Effector memory CD8-positive, alpha-beta T cell (primary cell): ENCODE results near the gene GRK5.
A peak's percentile ranks its signal among the peaks of the same experiment; 100 is the strongest.

Source experiments
- ATAC-seq: fragments of 150-1000 bp; cut with Tn5 transposase; replicated peaks from 2 replicates; pipeline ENCODE4 v1.10.0; 2021; ENCODE audit warnings: mild to moderate bottlenecking, moderate library complexity
- DNase-seq, 3 experiments: peaks; one replicate each; pipeline ENCODE4 v3.0.0; 2021
- H3K27ac Mint-ChIP-seq, 2 donors: one replicate each; pipeline ENCODE4 v1.8.0; 2022; ENCODE audit warnings: mild to moderate bottlenecking in 2 of 2, mixed read lengths in 2 of 2, moderate library complexity in 2 of 2
- H3K27me3 Mint-ChIP-seq, 2 donors: one replicate each; pipeline ENCODE4 v1.8.0; 2022; ENCODE audit warnings: mixed read lengths in 2 of 2
- H3K36me3 Mint-ChIP-seq: one replicate; pipeline ENCODE4 v1.8.0; 2022; ENCODE audit warnings: mild to moderate bottlenecking, moderate library complexity, mixed read lengths; ENCODE audit not compliant: insufficient read depth
- H3K4me1 Mint-ChIP-seq, 2 donors: one replicate each; pipeline ENCODE4 v1.8.0; 2022; ENCODE audit warnings: low read depth in 2 of 2, mixed read lengths in 2 of 2
- H3K4me3 Mint-ChIP-seq, 2 donors: one replicate each; pipeline ENCODE4 v1.8.0; 2022; ENCODE audit warnings: mild to moderate bottlenecking in 2 of 2, mixed read lengths in 2 of 2, moderate library complexity in 2 of 2
- H3K9me3 Mint-ChIP-seq, 2 donors: one replicate each; pipeline ENCODE4 v1.8.0; 2022; ENCODE audit warnings: mixed read lengths in 2 of 2

GRK5 gene

DNA sequence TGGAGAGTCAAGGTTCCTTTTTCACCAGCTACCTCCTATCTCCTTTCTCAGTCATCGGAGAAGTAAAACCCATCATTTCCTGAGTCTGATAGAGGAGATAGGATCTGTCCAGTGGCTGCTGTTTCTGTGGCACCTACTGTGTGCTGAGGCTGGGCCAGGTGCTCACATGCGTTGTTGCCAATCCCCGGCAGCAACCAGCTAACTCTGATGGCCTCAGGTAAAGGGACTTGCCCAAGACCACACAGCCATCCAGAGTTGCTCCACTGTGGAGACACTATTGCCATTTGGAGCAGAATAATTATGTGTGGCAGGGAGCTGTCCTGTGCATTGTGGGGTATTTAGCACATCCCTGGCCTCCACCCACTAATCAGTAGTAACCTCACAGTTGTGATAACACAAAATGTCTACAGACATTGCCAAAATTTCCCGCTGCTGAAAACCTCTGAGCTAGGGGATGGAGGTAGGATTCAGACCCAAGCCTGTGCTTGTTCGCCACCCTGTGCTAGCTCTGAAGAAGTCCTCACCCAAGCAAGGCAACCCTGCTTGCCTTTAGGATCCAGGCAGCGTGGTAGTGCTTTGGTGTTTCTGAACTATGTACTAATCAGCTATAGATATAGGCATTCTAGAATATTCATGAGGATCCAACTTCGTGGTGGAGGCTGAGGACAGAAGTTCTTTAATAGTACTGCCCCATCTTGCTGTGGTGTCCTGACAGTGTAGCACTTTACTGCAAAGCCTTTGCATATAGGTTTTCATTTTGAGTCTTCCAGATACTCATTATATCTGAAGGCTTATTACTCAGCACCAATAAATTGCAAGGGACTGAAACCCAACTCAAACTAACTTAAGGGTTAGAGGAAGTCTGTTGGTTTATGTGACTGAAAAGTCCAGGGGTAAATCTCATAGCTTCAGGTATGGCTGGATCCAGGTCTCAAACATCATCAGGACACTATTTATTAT lies 164.6 kb downstream of the GRK5 start:
- Mint-ChIP-seq H3K4me3 (no peak overlapping the region), H3K27ac (peak overlapping the region in 1 of 2 donors; percentile 87)

DNA sequence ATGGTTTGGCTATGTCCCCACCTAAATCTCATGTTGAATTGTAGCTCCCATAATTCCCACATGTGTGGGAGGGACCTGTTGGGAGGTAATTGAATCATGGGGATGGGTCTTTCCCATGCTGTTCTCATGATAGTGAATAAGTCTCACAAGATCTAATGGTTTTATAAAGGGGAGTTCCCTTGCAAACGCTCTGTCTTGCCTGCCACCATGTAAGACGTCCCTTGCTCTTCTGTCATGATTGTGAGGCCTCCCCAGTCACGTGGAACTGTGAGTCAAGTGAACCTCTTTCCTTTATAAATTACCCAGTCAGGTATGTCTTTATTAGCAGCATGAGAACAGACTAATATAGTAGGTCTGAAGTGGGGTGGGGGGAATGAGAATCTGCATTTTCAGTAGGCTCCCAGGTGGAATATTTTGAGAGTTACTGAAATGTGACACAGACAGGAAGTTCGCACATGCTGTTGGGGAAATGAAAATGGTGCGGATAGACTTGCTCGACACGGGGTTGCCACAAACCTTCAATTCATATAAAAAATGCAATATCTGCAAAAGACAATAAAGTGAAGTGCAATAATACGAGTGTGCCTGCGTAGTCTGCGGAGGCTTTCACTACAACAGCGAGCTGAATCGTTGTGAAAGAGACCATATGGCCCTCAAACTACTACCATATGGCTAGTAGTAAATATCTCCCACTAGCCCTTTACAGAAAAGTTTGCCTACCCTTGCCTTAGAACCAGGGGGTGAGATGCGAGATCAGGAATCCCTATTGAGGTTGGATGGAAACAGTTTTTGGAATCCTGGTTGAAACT lies 166.1 kb downstream of the GRK5 start:
- H3K27ac Mint-ChIP-seq = peak overlapping the region in 1 of 2 donors; percentile 10
- H3K4me3 Mint-ChIP-seq = no peak overlapping the region
- ATAC-seq (no peak), DNase-seq (no peak)
- no peaks in the 10 kb centered on the region for H3K27me3 Mint-ChIP-seq
- H3K4me1 Mint-ChIP-seq = peaks cover 16 to 24% of the 10 kb centered on the region in 2 donors
- no peaks in the 10 kb centered on the region for H3K36me3 Mint-ChIP-seq
- H3K9me3 Mint-ChIP-seq = no peaks in the 10 kb centered on the region

More for the DNA sequence above, 164.6 kb downstream of the GRK5 start:
- H3K9me3 Mint-ChIP-seq = no peaks in the 10 kb centered on the region
- no peaks in the 10 kb centered on the region for H3K27me3 Mint-ChIP-seq
- DNase-seq (no peak), ATAC-seq (no peak)
- H3K36me3 Mint-ChIP-seq = no peaks in the 10 kb centered on the region
- H3K4me1 Mint-ChIP-seq = peaks cover 16 to 24% of the 10 kb centered on the region in 2 donors

DNA sequence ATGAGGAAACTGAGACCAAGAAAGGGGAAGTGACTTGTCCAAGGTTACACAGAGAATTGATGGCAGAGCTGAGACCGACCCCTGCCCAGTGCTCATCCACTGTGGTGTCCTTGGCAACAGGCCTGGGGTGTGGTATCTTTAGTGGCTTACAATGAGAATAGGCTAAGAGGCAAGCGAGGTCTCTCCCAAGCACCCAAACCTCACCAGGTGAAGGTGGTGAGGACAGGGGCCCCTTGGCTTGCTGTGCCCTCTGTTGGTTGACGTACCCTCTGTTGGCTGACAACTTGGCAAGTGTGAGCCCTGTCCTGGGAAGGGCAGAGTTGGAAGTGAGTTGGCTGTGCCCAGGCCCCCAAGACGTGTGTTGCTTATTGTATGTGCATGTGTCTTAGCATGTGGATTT lies 166.9 kb downstream of the GRK5 start:
- no peak for DNase-seq
- H3K4me1 Mint-ChIP-seq = peaks cover 16 to 24% of the 10 kb centered on the region in 2 donors
- H3K4me3 Mint-ChIP-seq = no peak overlapping the region
- H3K36me3 Mint-ChIP-seq = no peaks in the 10 kb centered on the region
- H3K27ac Mint-ChIP-seq = no peak overlapping the region
- H3K9me3 Mint-ChIP-seq = no peaks in the 10 kb centered on the region
- ATAC-seq = no peak
- H3K27me3 Mint-ChIP-seq = no peaks in the 10 kb centered on the region

DNA sequence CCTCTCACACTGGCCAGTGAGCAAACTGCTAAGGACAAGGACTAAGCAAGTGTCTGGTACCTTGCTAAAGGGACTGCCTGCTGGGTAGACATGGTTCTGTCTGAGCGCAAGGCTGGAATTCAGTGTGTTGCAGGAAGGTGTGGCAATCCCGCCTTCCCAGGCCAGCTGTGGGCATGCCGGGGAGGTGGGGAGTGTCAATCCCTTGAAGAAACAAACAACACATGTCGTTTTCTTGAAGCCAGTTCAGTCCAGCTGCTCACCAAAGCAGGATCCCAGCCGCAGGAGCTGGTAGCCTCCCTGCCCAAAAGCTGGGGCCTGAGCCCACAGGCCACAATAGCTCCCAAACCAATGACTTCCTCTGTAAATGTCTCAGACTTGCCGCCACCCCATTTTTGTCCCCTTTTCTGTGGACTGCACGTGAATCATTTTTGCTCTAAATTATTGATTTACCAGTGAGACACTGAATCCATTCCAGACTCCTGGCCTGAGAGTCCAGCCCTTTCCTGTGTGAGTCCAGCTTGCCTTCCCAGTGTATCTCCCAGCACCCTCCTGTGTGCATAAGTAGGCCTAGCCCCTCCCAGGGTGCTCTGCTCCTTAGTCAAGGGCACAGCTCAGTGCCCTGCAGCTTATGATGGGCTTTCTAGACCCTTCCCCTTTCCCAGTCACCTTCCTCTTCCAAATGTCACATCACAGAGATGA lies 168.4 kb downstream of the GRK5 start:
- Mint-ChIP-seq H3K4me1 (peaks cover 12 to 19% of the 10 kb centered on the region in 2 donors), H3K9me3 (no peaks in the 10 kb centered on the region), H3K27ac (peak overlapping the region; percentile 60 to 73), H3K36me3 (no peaks in the 10 kb centered on the region), H3K27me3 (no peaks in the 10 kb centered on the region), H3K4me3 (no peak overlapping the region)
- ATAC-seq (no peak), DNase-seq (no peak)

DNA sequence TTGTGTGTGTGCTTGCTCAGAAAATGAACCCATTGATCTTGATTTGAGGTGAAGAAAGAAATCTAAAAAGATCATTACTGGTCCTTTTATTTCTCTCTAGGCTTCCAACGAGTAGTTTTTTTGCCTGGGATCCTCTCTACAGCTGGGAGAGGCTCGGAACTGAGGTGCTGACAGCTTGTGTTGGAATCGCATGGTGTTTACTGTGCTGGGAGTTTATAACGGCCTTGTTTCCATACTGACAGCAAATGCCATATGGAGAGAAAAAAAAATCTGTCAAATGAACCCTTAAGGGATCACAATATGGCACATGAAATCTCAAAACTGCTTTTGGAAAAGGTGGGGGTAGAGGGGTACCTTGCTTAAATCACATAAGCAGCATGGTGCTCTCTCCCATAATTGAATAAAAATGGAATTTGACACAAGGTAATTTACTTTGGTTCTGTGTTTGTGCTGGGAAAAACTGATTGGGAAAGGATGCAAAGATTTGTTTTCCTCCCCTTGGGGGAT lies 170.1 kb downstream of the GRK5 start:
- Mint-ChIP-seq H3K36me3 (no peaks in the 10 kb centered on the region), H3K27me3 (no peaks in the 10 kb centered on the region), H3K4me3 (no peak overlapping the region), H3K4me1 (peaks cover 12 to 21% of the 10 kb centered on the region in 2 donors), H3K9me3 (no peaks in the 10 kb centered on the region), H3K27ac (no peak overlapping the region)
- ATAC-seq (no peak), DNase-seq (no peak)

DNA sequence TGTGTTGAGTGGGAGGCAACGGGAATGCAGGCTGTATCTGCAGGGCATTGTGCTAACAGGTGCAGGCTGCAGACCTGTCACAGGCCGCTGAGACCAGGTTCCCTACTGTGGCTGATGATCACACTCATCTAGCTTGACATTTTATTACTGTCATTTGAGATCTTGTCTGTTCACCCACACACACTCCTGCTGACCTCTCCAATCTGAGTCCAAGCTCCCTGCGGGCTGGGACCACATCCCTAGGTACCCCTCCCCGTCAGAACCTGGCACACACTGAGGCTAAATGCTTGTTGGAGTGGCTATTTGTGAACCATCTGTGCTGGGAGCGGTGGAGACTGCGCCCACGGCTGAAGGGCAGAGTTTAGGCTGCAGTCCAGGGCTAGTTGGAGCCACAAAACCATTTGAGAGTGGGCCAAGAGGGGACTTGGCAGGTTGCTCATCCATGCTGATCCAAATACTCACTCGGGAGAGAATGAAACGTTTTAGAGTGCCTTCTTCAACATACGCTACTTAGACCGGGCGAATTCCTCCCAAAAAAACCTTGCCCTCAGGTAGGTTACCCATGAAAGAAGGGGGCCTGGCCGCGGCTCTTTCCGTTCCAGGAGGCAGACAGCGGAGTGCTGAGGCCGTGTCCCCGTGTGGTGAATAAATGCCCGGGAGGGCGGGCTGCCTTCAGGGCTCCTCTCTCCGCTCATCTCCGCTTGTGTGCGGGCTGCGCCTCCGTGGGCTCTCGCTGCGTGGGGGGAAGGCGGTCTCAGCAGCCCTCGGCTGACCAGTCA lies 170.8 kb downstream of the GRK5 start:
- H3K4me1 Mint-ChIP-seq = peaks cover 14 to 27% of the 10 kb centered on the region in 2 donors
- no peak overlapping the region for H3K27ac Mint-ChIP-seq
- ATAC-seq (no peak), DNase-seq (no peak)
- H3K27me3 Mint-ChIP-seq = no peaks in the 10 kb centered on the region
- no peaks in the 10 kb centered on the region for H3K36me3 Mint-ChIP-seq
- H3K4me3 Mint-ChIP-seq = no peak overlapping the region
- H3K9me3 Mint-ChIP-seq = no peaks in the 10 kb centered on the region

DNA sequence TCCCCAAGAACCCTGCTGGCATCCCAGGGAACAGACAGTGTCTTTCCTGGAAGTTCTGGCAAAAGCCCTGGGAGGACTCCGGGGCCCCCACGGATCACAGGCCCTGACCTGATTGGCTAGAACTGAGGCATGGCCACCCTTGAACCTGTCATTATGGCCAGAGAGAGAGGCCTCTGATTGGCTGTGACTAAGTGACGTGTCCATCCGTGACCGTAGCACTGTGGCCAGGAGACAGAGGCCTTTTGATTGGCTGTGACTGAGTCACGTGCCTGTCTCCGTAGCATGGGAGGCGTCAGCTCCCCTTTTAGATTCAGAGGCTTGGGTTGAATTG lies 171.3 kb downstream of the GRK5 start:
- Mint-ChIP-seq H3K36me3 (no peaks in the 10 kb centered on the region), H3K27me3 (no peaks in the 10 kb centered on the region), H3K4me1 (peaks cover 19 to 33% of the 10 kb centered on the region in 2 donors), H3K4me3 (no peak overlapping the region), H3K27ac (no peak overlapping the region), H3K9me3 (no peaks in the 10 kb centered on the region)
- DNase-seq (no peak), ATAC-seq (no peak)

DNA sequence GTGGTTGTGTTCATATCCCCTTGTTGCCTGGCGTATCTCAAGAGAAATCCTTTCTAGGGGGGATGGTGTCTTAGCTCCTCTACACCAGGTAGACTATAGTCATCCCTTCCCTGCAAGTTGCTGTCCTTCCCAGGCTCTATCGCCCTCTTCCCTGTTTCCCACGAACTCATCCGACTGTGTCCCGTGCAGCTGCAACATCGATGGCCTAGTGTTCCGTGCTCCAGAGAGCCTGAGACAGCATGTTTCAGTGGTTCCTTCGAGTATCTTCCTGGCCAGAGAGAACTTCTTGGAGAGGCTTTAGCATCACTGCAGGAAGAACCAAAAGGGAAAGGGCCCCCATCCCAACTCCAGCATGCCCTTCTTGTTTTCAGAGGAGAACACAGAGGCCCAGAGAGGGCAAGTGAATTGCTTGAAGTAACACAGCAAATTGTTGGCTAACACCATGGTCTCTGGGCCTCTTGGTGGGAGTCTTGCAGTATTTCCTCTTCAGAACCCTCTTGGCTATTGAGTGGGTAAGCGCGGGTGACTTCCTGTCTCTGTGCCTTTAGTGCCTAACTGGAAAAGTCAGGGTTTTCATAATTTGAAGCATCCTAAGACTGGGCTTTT lies 172.2 kb downstream of the GRK5 start:
- H3K36me3 Mint-ChIP-seq = no peaks in the 10 kb centered on the region
- H3K4me3 Mint-ChIP-seq = no peak overlapping the region
- peaks cover 28 to 38% of the 10 kb centered on the region in 2 donors for H3K4me1 Mint-ChIP-seq
- H3K27ac Mint-ChIP-seq = peak overlapping the region in 1 of 2 donors; percentile 64
- no peaks in the 10 kb centered on the region for H3K9me3 Mint-ChIP-seq
- no peaks in the 10 kb centered on the region for H3K27me3 Mint-ChIP-seq
- DNase-seq (no peak), ATAC-seq (no peak)

DNA sequence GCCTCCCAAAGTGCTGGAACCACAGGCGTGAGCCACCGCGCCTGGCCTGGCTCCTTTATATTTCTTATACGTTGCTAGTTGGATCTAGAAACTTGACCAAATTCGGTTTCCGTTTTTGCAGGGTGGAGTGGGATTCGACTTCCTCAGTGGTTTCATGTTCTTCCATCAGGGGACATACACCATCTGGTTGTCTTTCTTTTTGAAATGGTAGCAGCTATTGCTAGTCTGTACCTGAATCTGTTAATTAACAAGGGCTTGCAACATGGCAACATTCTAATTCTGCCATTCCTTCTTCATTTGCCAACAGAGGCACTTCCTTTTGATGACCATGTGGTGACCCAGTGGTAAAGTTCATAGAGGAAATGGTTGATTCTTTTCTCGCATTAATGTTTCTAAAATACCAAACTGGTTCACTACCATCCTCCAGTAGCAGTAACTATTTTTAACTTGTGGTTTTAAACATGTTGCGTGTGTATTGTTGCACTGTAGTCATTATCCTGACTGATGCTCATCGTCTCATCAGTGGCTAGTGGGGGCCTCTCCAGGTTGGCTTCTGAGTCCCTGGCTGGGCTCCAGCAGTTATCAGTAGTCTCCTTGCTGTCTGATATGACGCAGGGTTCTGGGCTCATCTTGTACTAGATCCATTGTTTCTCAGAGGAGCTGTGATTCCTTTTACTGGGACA lies 175.9 kb downstream of the GRK5 start:
- peaks cover 22 to 27% of the 10 kb centered on the region in 2 donors for H3K4me1 Mint-ChIP-seq
- DNase-seq = no peak
- peak overlapping the region in 1 of 2 donors; percentile 40 for H3K4me3 Mint-ChIP-seq
- H3K27ac Mint-ChIP-seq = peak overlapping the region; percentile 81 to 88
- H3K9me3 Mint-ChIP-seq = no peaks in the 10 kb centered on the region
- ATAC-seq = peak; percentile 59
- no peaks in the 10 kb centered on the region for H3K27me3 Mint-ChIP-seq
- no peaks in the 10 kb centered on the region for H3K36me3 Mint-ChIP-seq

DNA sequence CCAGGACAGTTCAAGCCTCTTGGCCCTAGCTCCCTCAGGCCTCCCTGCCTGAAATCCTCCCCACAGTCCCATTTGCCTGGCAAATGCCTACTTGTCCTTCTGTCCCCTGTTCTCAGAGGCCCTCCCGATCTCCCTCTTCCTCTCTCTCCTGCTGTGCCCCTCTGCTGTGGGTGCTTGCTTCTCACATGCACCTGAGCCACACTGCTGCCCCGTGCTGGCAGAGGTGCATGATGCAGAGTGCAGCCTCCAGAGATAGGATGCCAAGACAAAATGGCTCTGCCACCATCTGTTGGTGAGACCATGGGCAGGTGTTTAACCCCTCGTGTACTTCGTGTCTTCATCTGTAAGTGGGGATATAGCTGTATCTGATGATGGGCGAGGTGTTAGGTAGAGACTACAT lies 176.8 kb downstream of the GRK5 start:
- no peak overlapping the region for H3K4me3 Mint-ChIP-seq
- no peaks in the 10 kb centered on the region for H3K36me3 Mint-ChIP-seq
- H3K27ac Mint-ChIP-seq = peak overlapping the region; percentile 81 to 88

DNA sequence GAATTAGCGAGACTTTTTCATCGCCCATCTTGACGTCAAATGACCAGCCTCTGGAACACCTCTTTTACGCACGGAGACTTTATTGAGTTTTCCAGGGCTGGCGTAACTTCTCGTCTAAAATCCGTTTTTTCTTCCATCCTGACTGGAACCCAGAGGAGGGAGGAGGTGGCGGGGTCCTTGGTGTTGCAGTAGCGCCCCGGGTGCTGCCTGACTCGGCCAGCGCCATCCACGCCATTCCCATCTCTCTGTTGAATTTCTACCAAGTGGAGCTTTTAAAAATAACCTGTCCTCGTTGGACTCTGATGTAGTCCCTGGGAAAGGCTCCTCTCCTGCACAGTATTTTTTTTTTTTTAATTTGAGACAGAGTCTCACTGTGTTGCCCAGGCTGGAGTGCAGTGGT lies 179.3 kb downstream of the GRK5 start:
- Mint-ChIP-seq H3K4me1 (peaks cover 16 to 27% of the 10 kb centered on the region in 2 donors), H3K27ac (no peak overlapping the region), H3K4me3 (no peak overlapping the region), H3K36me3 (no peaks in the 10 kb centered on the region), H3K27me3 (no peaks in the 10 kb centered on the region), H3K9me3 (no peaks in the 10 kb centered on the region)
- DNase-seq (no peak), ATAC-seq (no peak)

More for the DNA sequence above, 176.8 kb downstream of the GRK5 start:
- DNase-seq = no peak
- no peak for ATAC-seq
- no peaks in the 10 kb centered on the region for H3K9me3 Mint-ChIP-seq
- H3K27me3 Mint-ChIP-seq = no peaks in the 10 kb centered on the region
- peaks cover 22 to 27% of the 10 kb centered on the region in 2 donors for H3K4me1 Mint-ChIP-seq

DNA sequence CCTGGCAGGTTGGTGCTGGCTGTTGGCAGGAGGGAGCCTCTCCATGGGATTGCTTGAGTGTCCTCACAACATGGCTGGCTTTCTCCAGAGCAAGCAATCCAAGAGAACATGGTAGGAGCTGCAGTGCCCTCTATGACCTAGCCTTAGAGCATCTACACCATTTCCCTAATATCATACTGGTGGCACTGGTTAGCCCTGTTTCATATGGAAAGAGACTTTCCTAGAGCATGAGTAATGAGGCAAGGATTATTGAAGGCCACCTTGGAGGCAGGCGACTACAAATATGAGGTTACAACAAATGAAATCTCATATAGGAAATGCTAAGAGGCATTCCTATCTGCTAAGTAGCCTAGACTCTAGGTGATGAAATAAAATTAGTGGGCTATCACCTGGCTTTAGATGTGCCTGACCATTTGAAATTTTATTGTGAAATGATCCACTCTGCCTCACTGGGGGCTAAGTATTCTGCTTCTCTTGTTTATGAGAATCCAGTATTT lies 181.5 kb downstream of the GRK5 start:
- H3K4me1 Mint-ChIP-seq = peaks cover 11 to 12% of the 10 kb centered on the region in 2 donors
- DNase-seq = no peak
- no peak for ATAC-seq
- no peaks in the 10 kb centered on the region for H3K27me3 Mint-ChIP-seq
- no peak overlapping the region for H3K27ac Mint-ChIP-seq
- H3K36me3 Mint-ChIP-seq = no peaks in the 10 kb centered on the region
- H3K4me3 Mint-ChIP-seq = no peak overlapping the region
- no peaks in the 10 kb centered on the region for H3K9me3 Mint-ChIP-seq
